ENCODE measurements around the gene FBXO31.
"Not testable (repeated sequence)": the region's sequence is repeated elsewhere in the genome, so short reads cannot be mapped to it uniquely, and the experiment has no call there.

The FBXO31 gene

GRCh38 chr16:87380403-87380802 is 3.2 kb downstream of the FBXO31 start:
- H3K9me3 ChIP-seq (ENCODE audit: insufficient read depth, low read length, severe bottlenecking), result no peaks in the 10 kb centered on the region
- H3K4me2 ChIP-seq (ENCODE audit: insufficient read depth, low read length), result 0 out of 2 replicates have a peak overlapping the region, but pooled peaks have one; percentile 0
- no peak overlapping the region for H3K9ac ChIP-seq (ENCODE audit: low read depth, low read length)
- no peak overlapping the region for H3K4me3 ChIP-seq (ENCODE audit: low read depth in 1 of 2, low read length in 2 of 2)
- peaks cover 33% of the 10 kb centered on the region for H3K4me1 ChIP-seq (ENCODE audit: insufficient read depth, low read length)
- peaks cover 14% of the 10 kb centered on the region for H3K36me3 ChIP-seq (ENCODE audit: insufficient read depth, low read length)
- DNase-seq (no peak), ATAC-seq (ENCODE audit: insufficient read depth, low read depth) (no peak)
- H3K27ac ChIP-seq (ENCODE audit: low read length), result no peak overlapping the region
- H4K20me1 ChIP-seq (ENCODE audit: insufficient read depth, low read length), result peaks cover 48% of the 10 kb centered on the region; the same call in 1 of the 2 replicates
- no peak for TF ChIP-seq EZH2 (IDR thresholded peaks at IDR 0.05; ENCODE audit: borderline replicate concordance, low read depth, low read length, severe bottlenecking)
- TF ChIP-seq CTCF (IDR thresholded peaks at IDR 0.05; ENCODE audit: borderline replicate concordance, extremely low read depth, low read length, poor library complexity, severe bottlenecking), result no peak
- H3K79me2 ChIP-seq (ENCODE audit: insufficient read depth, low read length), result peaks cover 89% of the 10 kb centered on the region
- H3K27me3 ChIP-seq (ENCODE audit: insufficient read depth, low read length, poor library complexity), result no peaks in the 10 kb centered on the region
- no peak overlapping the region for H2AFZ ChIP-seq (ENCODE audit: low read depth, low read length)

- DNase-seq; H3K27me3 ChIP-seq (ENCODE audit: insufficient read depth, low read length, poor library complexity); ATAC-seq (ENCODE audit: insufficient read depth, low read depth); H2AFZ ChIP-seq (ENCODE audit: low read depth, low read length); H3K27ac ChIP-seq (ENCODE audit: low read length); H3K9me3 ChIP-seq (ENCODE audit: insufficient read depth, low read length, severe bottlenecking); H3K9ac ChIP-seq (ENCODE audit: low read depth, low read length); H3K4me2 ChIP-seq (ENCODE audit: insufficient read depth, low read length); H3K4me3 ChIP-seq (ENCODE audit: low read depth in 1 of 2, low read length in 2 of 2): not testable (repeated sequence)
- Histone ChIP-seq H3K36me3 (ENCODE audit: insufficient read depth, low read length) (peaks cover 14% of the 10 kb centered on the region), H3K4me1 (ENCODE audit: insufficient read depth, low read length) (peaks cover 26% of the 10 kb centered on the region), H3K79me2 (ENCODE audit: insufficient read depth, low read length) (peaks cover 92% of the 10 kb centered on the region), H4K20me1 (ENCODE audit: insufficient read depth, low read length) (peaks cover 52% of the 10 kb centered on the region; the same call in 1 of the 2 replicates)
Observed at GRCh38 chr16:87379312-87379752, 4.2 kb downstream of the FBXO31 start.

DNA sequence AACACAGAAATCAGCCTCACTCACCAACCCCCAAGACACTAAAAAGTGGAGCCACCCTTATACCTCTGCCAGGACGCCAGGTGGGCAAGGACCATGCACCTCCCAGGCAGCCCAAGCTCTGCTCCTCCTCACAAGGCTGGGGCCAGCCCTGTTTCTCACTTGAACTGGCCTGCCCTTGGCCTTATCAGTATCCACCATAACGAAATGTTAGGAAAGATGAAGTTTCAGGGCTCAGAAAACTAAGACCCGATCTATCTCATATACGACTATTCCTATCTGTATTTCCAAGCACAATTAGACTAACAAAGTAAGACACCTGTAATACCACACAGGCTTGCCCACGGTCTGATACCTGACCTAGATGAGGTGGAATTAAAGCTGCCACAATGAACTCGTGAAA is 6.9 kb downstream of the FBXO31 start:
- Histone ChIP-seq H3K4me2 (ENCODE audit: insufficient read depth, low read length) (no peak overlapping the region), H3K9ac (ENCODE audit: low read depth, low read length) (no peak overlapping the region), H4K20me1 (ENCODE audit: insufficient read depth, low read length) (peaks cover 56% of the 10 kb centered on the region), H3K4me3 (ENCODE audit: low read depth in 1 of 2, low read length in 2 of 2) (no peak overlapping the region), H3K4me1 (ENCODE audit: insufficient read depth, low read length) (peaks cover 13% of the 10 kb centered on the region), H3K27ac (ENCODE audit: low read length) (0 out of 2 replicates have a peak overlapping the region, but pooled peaks have one; percentile 28), H3K36me3 (ENCODE audit: insufficient read depth, low read length) (peaks cover 23% of the 10 kb centered on the region; the same call in 1 of the 2 replicates), H2AFZ (ENCODE audit: low read depth, low read length) (no peak overlapping the region), H3K27me3 (ENCODE audit: insufficient read depth, low read length, poor library complexity) (no peaks in the 10 kb centered on the region), H3K9me3 (ENCODE audit: insufficient read depth, low read length, severe bottlenecking) (no peaks in the 10 kb centered on the region), H3K79me2 (ENCODE audit: insufficient read depth, low read length) (peaks cover 96% of the 10 kb centered on the region)
- ATAC-seq (ENCODE audit: insufficient read depth, low read depth) (no peak), DNase-seq (no peak)
- TF ChIP-seq CTCF (IDR thresholded peaks at IDR 0.05; ENCODE audit: borderline replicate concordance, extremely low read depth, low read length, poor library complexity, severe bottlenecking) (no peak), EZH2 (IDR thresholded peaks at IDR 0.05; ENCODE audit: borderline replicate concordance, low read depth, low read length, severe bottlenecking) (no peak)

GRCh38 chr16:87375426-87376135 is 8.0 kb downstream of the FBXO31 start:
- Histone ChIP-seq H3K27me3 (ENCODE audit: insufficient read depth, low read length, poor library complexity) (no peaks in the 10 kb centered on the region), H3K4me1 (ENCODE audit: insufficient read depth, low read length) (0 out of 2 replicates have a peak, but pooled peaks cover 3% of the 10 kb centered on the region), H3K4me2 (ENCODE audit: insufficient read depth, low read length) (no peak overlapping the region), H4K20me1 (ENCODE audit: insufficient read depth, low read length) (peaks cover 58% of the 10 kb centered on the region), H3K4me3 (ENCODE audit: low read depth in 1 of 2, low read length in 2 of 2) (no peak overlapping the region), H3K36me3 (ENCODE audit: insufficient read depth, low read length) (peaks cover 25% of the 10 kb centered on the region; the same call in 1 of the 2 replicates), H3K27ac (ENCODE audit: low read length) (no peak overlapping the region), H2AFZ (ENCODE audit: low read depth, low read length) (no peak overlapping the region), H3K9me3 (ENCODE audit: insufficient read depth, low read length, severe bottlenecking) (no peaks in the 10 kb centered on the region), H3K9ac (ENCODE audit: low read depth, low read length) (no peak overlapping the region), H3K79me2 (ENCODE audit: insufficient read depth, low read length) (peaks cover 96% of the 10 kb centered on the region)
- no peak for ATAC-seq (ENCODE audit: insufficient read depth, low read depth)
- no peak for TF ChIP-seq EZH2 (IDR thresholded peaks at IDR 0.05; ENCODE audit: borderline replicate concordance, low read depth, low read length, severe bottlenecking)
- no peak for TF ChIP-seq CTCF (IDR thresholded peaks at IDR 0.05; ENCODE audit: borderline replicate concordance, extremely low read depth, low read length, poor library complexity, severe bottlenecking)
- no peak for DNase-seq
